GM18861 (cell line): Measurements from ENCODE around the gene EVA1B.

Source experiments
- ATAC-seq: cut with Tn5 transposase; IDR thresholded peaks from one replicate; pipeline ENCODE4 v1.9.1; 2021; ENCODE audit not compliant: unreplicated experiment

The EVA1B gene

DNA sequence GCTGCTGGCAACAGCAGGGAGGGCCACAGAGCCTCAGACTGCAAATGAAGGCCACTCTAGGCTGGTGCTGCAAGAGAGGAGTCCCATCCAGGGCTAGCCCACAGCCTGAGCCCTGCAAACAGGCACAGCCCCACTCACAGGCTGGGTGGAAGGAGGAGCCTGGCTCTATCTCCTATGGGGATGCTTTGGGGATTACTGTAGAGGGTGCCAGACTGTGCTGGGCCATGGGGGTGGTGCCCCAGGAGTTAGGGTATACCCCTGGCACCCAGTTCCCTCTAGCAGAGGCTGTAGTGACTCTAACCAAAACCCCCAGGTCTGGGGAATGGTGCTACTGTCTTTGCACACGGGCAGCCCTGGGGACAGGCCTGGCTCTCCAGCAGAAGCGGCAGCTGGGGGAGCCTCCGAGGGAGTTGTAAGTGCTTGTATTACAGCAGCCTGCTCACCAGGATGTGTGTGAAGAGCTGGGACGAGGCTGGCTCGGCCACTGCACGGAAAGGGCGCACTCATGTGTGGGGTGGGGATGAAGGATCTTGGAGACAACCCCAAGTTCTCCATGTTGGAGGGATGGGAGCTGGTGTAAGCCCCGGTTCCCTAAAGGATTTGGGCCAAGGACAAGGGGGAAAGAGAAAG is 23.4 kb upstream of the EVA1B start:
- no peak for ATAC-seq

DNA sequence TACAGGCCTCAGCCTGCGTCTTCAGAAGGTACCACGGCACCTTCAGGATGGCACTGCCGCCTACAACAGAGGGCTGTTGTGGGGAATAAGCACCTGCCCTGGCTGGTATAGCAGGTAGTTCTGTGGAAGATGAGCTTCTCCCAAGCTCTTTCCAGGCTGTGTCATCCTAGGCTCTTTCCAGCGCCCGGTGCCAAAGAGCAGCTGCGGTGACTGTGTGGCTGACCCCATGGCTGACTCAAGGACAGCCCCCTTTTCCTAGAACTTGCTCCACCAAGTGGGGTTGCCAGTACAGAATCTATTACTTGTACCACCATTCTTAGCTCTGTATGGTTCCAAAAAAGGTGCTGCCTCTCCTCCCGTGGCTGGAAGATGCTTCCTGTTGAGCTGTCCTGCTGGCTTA is 21.9 kb upstream of the EVA1B start:
- no peak for ATAC-seq

- no peak for ATAC-seq
Measured at GRCh38 chr1:36344395-36344680, 20.9 kb upstream of the EVA1B start.

- no peak for ATAC-seq
Measured at GRCh38 chr1:36343651-36344394, 20.4 kb upstream of the EVA1B start.

- ATAC-seq, result no peak
Measured at GRCh38 chr1:36342426-36343185, 19.2 kb upstream of the EVA1B start.

- no peak for ATAC-seq
Measured at GRCh38 chr1:36341626-36342320, 18.3 kb upstream of the EVA1B start.

GRCh38 chr1:36339615-36340014 is 16.2 kb upstream of the EVA1B start:
- no peak for ATAC-seq

GRCh38 chr1:36339215-36339614 is 15.8 kb upstream of the EVA1B start:
- ATAC-seq, result no peak

GRCh38 chr1:36337830-36338229 is 14.4 kb upstream of the EVA1B start:
- ATAC-seq, result no peak

GRCh38 chr1:36330940-36331339 is 7.5 kb upstream of the EVA1B start:
- no peak for ATAC-seq

GRCh38 chr1:36329817-36330216 is 6.4 kb upstream of the EVA1B start:
- ATAC-seq, result no peak

GRCh38 chr1:36328713-36329112 is 5.3 kb upstream of the EVA1B start:
- no peak for ATAC-seq

DNA sequence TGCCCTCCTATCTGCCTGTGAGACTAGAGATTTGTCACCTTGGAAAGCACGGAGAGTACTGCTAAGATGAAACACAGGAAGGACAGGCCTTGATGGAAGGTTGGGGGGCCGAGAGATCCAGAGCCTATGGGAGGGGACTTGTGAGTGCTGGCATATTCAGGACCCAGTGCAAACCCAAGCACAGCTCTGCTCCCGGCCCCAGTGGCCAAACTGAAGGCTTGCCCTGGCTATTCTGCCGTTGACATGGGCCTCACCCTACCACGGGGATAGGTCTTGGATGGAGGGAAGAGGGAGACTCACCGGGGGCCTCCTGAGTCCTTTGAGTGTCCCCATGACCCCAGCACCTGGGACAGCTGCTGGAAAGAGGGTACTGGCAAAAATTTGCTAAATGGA is 4.6 kb upstream of the EVA1B start:
- no peak for ATAC-seq

DNA sequence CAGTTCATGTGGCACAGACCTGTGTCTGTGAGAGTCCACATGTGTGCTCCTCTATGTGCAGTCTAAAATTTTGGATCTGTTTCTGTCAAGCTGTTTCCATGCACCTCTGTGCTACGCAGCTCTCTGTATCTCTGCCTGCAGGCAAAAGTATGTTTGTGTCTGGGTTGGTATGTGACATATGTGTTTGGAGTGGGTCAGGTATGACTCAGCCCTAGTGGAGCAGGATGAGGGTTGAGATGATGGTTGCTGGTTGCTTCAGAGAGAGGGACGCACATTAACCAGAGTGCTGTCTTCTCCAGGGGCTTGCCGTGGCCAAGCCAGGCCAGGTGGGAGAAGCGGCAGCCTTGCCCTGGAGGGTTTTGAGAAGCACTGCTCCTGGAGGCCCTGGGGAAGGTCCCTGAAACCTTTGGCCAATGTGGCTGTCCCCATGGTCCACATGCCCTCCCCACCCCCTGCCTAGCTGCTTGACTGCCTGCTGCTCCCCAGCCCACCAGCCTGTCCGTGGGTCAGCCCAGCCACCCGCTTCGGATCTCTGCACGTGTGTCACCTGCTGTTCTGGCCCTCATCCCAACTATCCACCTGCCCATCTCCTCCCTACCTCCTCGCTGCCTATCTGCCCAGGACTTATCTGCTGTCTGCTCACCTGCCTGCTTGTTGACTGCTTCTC is 4.1 kb upstream of the EVA1B start:
- no peak for ATAC-seq

DNA sequence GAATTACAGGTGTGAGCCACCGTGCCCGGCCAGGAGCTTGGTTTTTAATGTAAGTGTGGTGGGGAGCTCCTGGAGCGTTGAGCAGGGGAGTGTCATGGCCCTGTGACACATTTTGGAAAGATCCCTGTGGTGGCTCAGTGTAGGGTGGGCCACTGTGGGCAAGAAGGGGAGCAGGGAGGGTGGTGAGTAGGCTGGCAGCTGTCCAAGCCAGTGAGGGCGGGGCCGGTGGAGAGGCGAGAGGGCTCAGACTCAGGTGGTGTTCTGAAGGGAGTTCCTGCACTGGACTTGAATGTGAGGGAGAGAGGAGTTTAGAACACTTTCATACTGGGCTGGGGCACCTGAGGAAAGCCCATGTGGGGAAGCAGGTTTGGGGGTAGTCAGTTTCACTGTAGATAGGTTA is 3.1 kb upstream of the EVA1B start:
- ATAC-seq, result no peak

GRCh38 chr1:36324353-36324703 is 883 bp upstream of the EVA1B start:
- ATAC-seq, result no peak

DNA sequence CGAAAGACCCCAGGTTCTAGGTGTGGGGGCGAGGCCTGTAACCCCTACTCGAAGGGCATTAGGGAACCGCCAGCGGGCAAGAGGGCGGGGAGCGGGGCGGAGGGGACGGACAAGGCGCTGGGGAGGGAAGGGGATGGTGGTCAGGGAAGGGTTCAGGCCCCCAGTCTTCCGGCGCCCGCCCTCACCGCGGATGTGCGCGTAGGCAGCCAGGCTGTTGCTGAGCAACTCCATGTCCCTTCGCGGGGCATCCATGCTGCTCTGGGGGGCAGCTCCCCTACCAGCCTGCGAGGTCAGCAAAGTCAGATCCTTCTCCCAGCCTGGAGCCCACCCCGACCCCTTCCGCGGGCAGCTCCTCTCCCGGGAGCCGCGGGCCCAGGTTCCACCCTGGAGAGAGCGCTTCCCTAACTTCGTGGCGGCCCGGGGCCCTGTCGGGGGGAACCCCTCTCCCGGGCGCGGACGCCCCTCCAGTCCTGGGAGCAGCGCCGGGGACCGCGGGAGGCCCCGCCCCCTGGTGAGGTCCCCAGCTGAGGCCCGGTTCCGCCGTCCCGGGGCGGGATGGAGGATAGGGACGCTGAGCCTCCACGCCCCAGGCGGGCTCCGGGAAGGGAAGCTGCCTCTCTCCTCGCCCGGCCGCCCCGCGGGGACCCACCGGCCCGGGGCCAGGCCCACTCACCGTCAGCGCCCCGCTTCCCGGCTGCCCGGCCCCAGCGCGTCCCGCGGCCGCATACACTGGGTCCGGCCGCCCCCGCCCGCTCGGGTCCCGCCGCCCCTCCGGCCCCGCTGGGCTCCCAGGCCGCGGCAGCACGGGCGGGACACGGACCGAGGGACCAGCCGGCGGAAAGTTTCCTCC is 434 bp downstream of the EVA1B start:
- ATAC-seq, result no peak

DNA sequence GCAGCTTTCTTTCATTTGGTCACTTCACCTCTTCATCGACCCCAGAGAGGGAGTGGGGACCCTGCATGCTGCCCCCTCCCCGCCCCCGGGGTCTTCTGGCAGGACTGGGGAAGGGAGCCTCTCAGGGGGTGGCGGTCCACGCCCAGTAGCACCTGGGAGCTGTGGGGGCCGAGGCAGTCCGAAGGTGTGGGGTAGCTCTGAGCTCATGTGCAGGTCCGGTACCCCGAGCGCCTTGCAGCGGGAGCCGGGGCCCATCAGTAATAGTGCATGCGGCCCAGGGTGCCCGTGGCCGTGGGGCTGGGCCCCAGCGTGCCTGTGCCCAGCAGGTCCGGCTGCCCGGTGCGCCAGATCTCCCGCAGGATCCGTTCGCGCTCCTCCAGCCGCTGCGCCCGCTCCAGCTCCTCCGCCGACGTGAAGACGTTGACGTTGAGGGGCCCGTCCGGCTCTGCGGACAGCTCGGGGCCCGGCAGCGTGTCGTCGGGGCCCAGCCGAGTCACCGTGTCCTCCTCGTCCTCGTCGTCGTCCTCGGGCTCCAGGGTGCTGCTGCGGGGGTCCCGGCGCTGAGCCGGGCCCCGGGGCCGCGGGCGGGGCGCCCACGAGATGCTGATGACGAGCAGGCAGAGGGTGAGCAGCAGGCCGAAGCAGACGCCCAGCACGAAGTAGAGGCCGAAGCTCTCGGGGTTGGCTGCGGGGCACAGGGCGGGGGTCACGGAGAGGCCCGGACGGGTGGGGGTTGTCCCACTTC is 1.2 kb downstream of the EVA1B start:
- ATAC-seq, result no peak

- no peak for ATAC-seq
Measured at GRCh38 chr1:36321119-36321951, 2.1 kb downstream of the EVA1B start.
